Measurements from ENCODE around the gene CEP55. TPM values are rescaled to one million over a fixed set of nuclear protein-coding genes. Genes with fewer than 3 reads are reported as not detected.

Gene CEP55
- total RNA-seq, result 1 to 10 TPM; 2.0 to 7.4 TPM
- long read RNA-seq, transcript CEP55-201 (9 exons, 2,638 nt), result major isoform, 7 of 11 reads
- long read RNA-seq, partial matches to known transcripts, result 1 of 11 reads
- long read RNA-seq, other reads (novel, unspliced or antisense), result 3 of 11 reads

GRCh38 chr10:93496322-93497041, at the start of gene CEP55:
TSS of gene CEP55 (plus strand) at chr10:93496612. CDS start at chr10:93500052, 3,440 bp downstream.
- ATAC-seq, result peak; percentile 99
- intact Hi-C loops (cut with DNase I, micrococcal nuclease), result no loop called here
- peak; percentile 94 to 97 for DNase-seq

GRCh38 chr10:93447019-93447418, 49.4 kb upstream of the CEP55 start:
- intact Hi-C loops (cut with DNase I, micrococcal nuclease), result no loop called here
- DNase-seq, result no peak
- no peak for ATAC-seq

GRCh38 chr10:93447970-93448369, 48.4 kb upstream of the CEP55 start:
- DNase-seq (no peak), ATAC-seq (no peak)
- intact Hi-C loops (cut with DNase I, micrococcal nuclease), result no loop called here

GRCh38 chr10:93451244-93451947, 45.0 kb upstream of the CEP55 start:
- DNase-seq (peak in 1 of 2 donors; percentile 4), ATAC-seq (no peak)
- intact Hi-C loops (cut with DNase I, micrococcal nuclease), result no loop called here

GRCh38 chr10:93452143-93452542, 44.3 kb upstream of the CEP55 start:
- intact Hi-C loops (cut with DNase I, micrococcal nuclease), result no loop called here
- ATAC-seq (no peak), DNase-seq (no peak)

GRCh38 chr10:93454146-93454545, 42.3 kb upstream of the CEP55 start:
- DNase-seq (no peak), ATAC-seq (no peak)
- intact Hi-C loops (cut with DNase I, micrococcal nuclease), result no loop called here

GRCh38 chr10:93454736-93455135, 41.7 kb upstream of the CEP55 start:
- intact Hi-C loops (cut with DNase I, micrococcal nuclease), result no loop called here
- no peak for DNase-seq
- ATAC-seq, result no peak

- ATAC-seq, result no peak
- intact Hi-C loops (cut with DNase I, micrococcal nuclease), result no loop called here
These were observed 39.9 kb upstream of the CEP55 start for GRCh38 chr10:93456480-93456879.

GRCh38 chr10:93457511-93457910, 38.9 kb upstream of the CEP55 start:
- ATAC-seq (no peak), DNase-seq (peak in 1 of 2 donors; percentile 5)
- intact Hi-C loops (cut with DNase I, micrococcal nuclease), result no loop called here

More at GRCh38 chr10:93456480-93456879, 39.9 kb upstream of the CEP55 start:
- no peak for DNase-seq

GRCh38 chr10:93458821-93459257, 37.6 kb upstream of the CEP55 start:
- peak; percentile 42 to 73 for DNase-seq
- intact Hi-C loops (cut with DNase I, micrococcal nuclease), result no loop called here
- ATAC-seq, result peak; percentile 53

- intact Hi-C loops (cut with DNase I, micrococcal nuclease), result no loop called here
- ATAC-seq, result peak; percentile 5
These were observed 36.9 kb upstream of the CEP55 start for GRCh38 chr10:93459466-93459865.

GRCh38 chr10:93461109-93461806, 35.2 kb upstream of the CEP55 start:
- ATAC-seq (no peak), DNase-seq (no peak)
- intact Hi-C loops (cut with DNase I, micrococcal nuclease), result no loop called here

More at GRCh38 chr10:93459466-93459865, 36.9 kb upstream of the CEP55 start:
- DNase-seq, result no peak

- intact Hi-C loops (cut with DNase I, micrococcal nuclease), result no loop called here
- DNase-seq (peak in 1 of 2 donors; percentile 49), ATAC-seq (peak; percentile 18)
These were observed 34.6 kb upstream of the CEP55 start for GRCh38 chr10:93461807-93462178.

- ATAC-seq, result no peak
- intact Hi-C loops (cut with DNase I, micrococcal nuclease), result no loop called here
- DNase-seq, result no peak
These were observed 34.0 kb upstream of the CEP55 start for GRCh38 chr10:93462371-93462770.

GRCh38 chr10:93462881-93463280, 33.5 kb upstream of the CEP55 start:
- no peak for ATAC-seq
- intact Hi-C loops (cut with DNase I, micrococcal nuclease), result no loop called here

GRCh38 chr10:93463723-93464476, 32.5 kb upstream of the CEP55 start:
- intact Hi-C loops (cut with DNase I, micrococcal nuclease), result no loop called here
- DNase-seq, result no peak
- ATAC-seq, result no peak

More at GRCh38 chr10:93462881-93463280, 33.5 kb upstream of the CEP55 start:
- no peak for DNase-seq

GRCh38 chr10:93464776-93465388, 31.5 kb upstream of the CEP55 start:
- intact Hi-C loops (cut with DNase I, micrococcal nuclease), result no loop called here
- DNase-seq (no peak), ATAC-seq (no peak)

Data from left colon (tissue), 2 donors.